Small intestine (tissue), 7 donors: ENCODE data around the gene AKT2. TPM values are rescaled to one million over a fixed set of nuclear protein-coding genes. Genes with fewer than 3 reads are reported as not detected.

Experiments
- DNase-seq, 2 donors: peaks; one replicate each; pipeline versions ENCODE4 v3.0.0 to v3.0.0-alpha.2; 2013
- FAIRE-seq: peaks from 2 replicates; lab custom pipeline; 2012; peaks lifted over from hg19 to GRCh38; lab: Jason Lieb, UNC
- H3K27ac ChIP-seq, 3 donors: one replicate each; pipeline ENCODE4 v1.5.1; 2013; ENCODE audit warnings: low read length in 2 of 3, mild to moderate bottlenecking in 2 of 3, control low read depth in 1 of 3, inconsistent platforms in 1 of 3, low read depth in 1 of 3, moderate library complexity in 1 of 3
- H3K27me3 ChIP-seq, 3 donors: one replicate each; pipeline ENCODE4 v1.6.1; 2013; ENCODE audit warnings: low read length in 3 of 3, inconsistent platforms in 1 of 3; ENCODE audit not compliant: control insufficient read depth in 3 of 3, insufficient read depth in 3 of 3
- H3K36me3 ChIP-seq, 3 donors: one replicate each; pipeline ENCODE4 v1.6.1; 2013; ENCODE audit warnings: low read length in 3 of 3, inconsistent platforms in 1 of 3, low read depth in 1 of 3, mild to moderate bottlenecking in 1 of 3, moderate library complexity in 1 of 3; ENCODE audit not compliant: control insufficient read depth in 3 of 3, insufficient read depth in 2 of 3
- H3K4me1 ChIP-seq, 3 donors: one replicate each; pipeline ENCODE4 v1.6.1; 2013; ENCODE audit warnings: low read length in 2 of 3, inconsistent platforms in 1 of 3, low read depth in 1 of 3, mild to moderate bottlenecking in 1 of 3, moderate library complexity in 1 of 3; ENCODE audit not compliant: control insufficient read depth in 3 of 3, insufficient read depth in 2 of 3
- H3K4me3 ChIP-seq, 3 donors: one replicate each; pipeline ENCODE4 v1.5.1; 2013; ENCODE audit warnings: low read length in 3 of 3, control low read depth in 1 of 3, inconsistent platforms in 1 of 3, low read depth in 1 of 3, mild to moderate bottlenecking in 1 of 3, moderate library complexity in 1 of 3
- H3K9me3 ChIP-seq, 2 donors: one replicate each; pipeline ENCODE4 v1.6.1; 2013; ENCODE audit warnings: low read depth in 1 of 2, low read length in 1 of 2; ENCODE audit not compliant: control insufficient read depth in 2 of 2, insufficient read depth in 1 of 2
- WGBS, 3 donors: extraction: QIAGEN DNeasy Blood & Tissue Kit; methylation state at CpG; one replicate each; pipeline ENCODE4 v1.1.7; 2013; 5-methylcytosine and 5-hydroxymethylcytosine counted together
- polyA plus RNA-seq, 4 donors: library from polyadenylated mRNA; stranded (reverse) in 3 of 4; unstranded in 1 of 4; fragments of 200-250 nt in 3 of 4; fragments of 120-200 nt in 1 of 4; gene quantifications; one replicate each; pipeline versions ENCODE4 v1.2.1 to v1.2.3, GENCODE V29; 2013
- donor health status: healthy with polysubstance abuse.
- donor health status: control.
- donor health status: control.
- donor health status: Bipolar disorder and iron deficiency.
- donor health status: healthy.

The AKT2 gene
- polyA plus RNA-seq, 4 donors = 19.2 to 97.2 (median 48.5) TPM

GRCh38 chr19:40261631-40262030 lies 23.5 kb downstream of the AKT2 start:
- no peaks in the 10 kb centered on the region for H3K27me3 ChIP-seq
- H3K27ac ChIP-seq = no peak overlapping the region
- FAIRE-seq = no peak
- peaks cover 6 to 53% (median 7%) of the 10 kb centered on the region in 3 donors for H3K36me3 ChIP-seq
- peaks cover 0 to 8% of the 10 kb centered on the region in 2 donors for H3K9me3 ChIP-seq
- no peak overlapping the region for H3K4me3 ChIP-seq
- WGBS, 3 donors = 83 to 89% (median 84%) methylated on average over 8 of the region's 8 CpGs
- DNase-seq = no peak
- peaks cover 0 to 1% (median 0%) of the 10 kb centered on the region in 3 donors for H3K4me1 ChIP-seq

DNA sequence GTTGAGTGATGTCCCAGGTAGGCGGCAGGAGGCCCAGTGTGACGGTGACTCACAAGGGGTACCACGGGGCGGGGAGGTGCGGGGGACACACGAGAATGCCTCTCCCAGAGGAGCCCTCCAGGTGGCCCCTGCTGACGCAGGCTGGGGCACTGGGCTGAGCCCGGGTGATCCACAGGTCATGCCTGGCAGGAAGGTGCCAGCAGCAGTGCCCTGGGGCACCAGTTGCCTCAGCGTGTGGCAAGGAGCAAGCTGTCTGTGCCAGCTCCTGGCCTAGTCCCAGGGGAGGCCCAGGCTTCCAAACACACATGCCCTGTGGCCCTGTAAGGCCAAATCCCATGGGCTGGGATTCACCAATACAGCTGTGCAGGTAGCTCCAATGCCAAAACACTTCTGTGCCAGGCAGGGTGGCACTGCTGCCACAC lies 28.0 kb downstream of the AKT2 start:
- peaks cover 9 to 41% (median 10%) of the 10 kb centered on the region in 3 donors for H3K36me3 ChIP-seq
- H3K9me3 ChIP-seq = no peaks in the 10 kb centered on the region
- no peak for FAIRE-seq
- no peaks in the 10 kb centered on the region for H3K27me3 ChIP-seq
- WGBS, 3 donors = 27 to 65% (median 42%) methylated on average over 7 to 9 of the region's 9 CpGs
- no peak overlapping the region for H3K4me3 ChIP-seq
- no peak for DNase-seq
- H3K27ac ChIP-seq = no peak overlapping the region
- H3K4me1 ChIP-seq = peaks cover 0 to 26% (median 7%) of the 10 kb centered on the region in 3 donors

DNA sequence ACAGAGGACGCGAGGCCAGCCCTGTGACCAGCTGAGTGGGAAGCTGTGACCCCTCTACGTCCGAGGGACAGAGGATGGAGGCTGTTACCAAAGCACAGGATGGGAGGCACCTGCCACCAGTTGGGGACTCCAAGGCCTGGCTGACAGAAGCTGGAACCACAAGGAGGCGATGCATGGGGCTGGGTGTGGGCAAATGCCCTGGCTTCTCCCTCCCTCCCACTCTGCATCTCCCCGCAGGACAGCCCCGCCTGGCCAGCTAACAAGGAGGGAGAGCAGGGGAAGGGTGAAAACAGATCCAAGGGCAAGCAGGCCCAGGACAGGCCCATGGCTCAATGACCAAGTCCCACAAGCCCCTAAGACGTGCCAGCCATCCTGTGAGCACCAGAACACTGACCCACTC lies 28.6 kb downstream of the AKT2 start:
- DNase-seq (no peak), FAIRE-seq (no peak)
- Histone ChIP-seq H3K4me1 (peaks cover 0 to 26% (median 7%) of the 10 kb centered on the region in 3 donors), H3K9me3 (no peaks in the 10 kb centered on the region), H3K27ac (no peak overlapping the region), H3K27me3 (no peaks in the 10 kb centered on the region), H3K4me3 (no peak overlapping the region), H3K36me3 (peaks cover 9 to 45% (median 15%) of the 10 kb centered on the region in 3 donors)
- 89 to 94% (median 91%) methylated on average over 6 to 8 of the region's 8 CpGs for WGBS, 3 donors

GRCh38 chr19:40255619-40256166 lies 29.5 kb downstream of the AKT2 start:
- FAIRE-seq = no peak
- Histone ChIP-seq H3K27me3 (no peaks in the 10 kb centered on the region), H3K27ac (no peak overlapping the region), H3K4me3 (no peak overlapping the region), H3K4me1 (peaks cover 0 to 26% (median 7%) of the 10 kb centered on the region in 3 donors), H3K36me3 (peaks cover 9 to 49% (median 17%) of the 10 kb centered on the region in 3 donors), H3K9me3 (no peaks in the 10 kb centered on the region)
- WGBS, 3 donors = 62 to 83% (median 69%) methylated on average over 3 of the region's 3 CpGs
- peak in 1 of 2 donors; percentile 20 for DNase-seq

DNA sequence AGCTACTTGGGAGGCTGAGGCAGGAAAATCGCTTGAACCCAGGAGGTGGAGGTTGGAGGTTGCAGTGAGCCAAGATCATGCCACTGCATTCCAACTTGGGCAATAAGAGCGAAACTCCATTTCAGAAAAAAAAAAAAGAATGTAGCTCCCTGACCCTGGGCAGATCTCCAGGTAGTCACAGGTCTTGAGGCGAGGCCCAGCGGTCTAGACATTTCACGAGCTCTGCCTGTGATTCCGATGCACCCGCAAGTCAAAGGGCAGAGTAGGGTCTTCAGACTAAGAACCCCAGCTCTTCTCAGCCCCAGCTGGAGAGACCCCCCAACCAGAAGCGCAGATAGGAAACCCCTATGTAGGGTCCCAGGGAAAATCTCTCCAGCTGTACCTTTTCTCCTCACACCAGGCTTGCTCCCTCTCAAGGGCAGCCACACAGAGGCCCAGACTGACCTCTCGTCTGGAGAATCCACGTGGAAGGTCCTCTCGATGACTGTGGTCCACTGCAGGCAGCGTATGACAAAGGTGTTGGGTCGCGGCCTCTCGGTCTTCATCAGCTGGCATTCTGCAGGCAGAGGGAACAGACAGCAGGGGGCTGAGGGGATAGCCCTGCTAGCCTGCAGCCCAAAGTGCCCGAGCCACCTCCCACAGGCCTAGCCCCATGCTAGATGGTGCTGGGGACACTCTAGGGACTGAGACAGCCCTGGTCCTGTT lies 30.3 kb downstream of the AKT2 start:
- WGBS, 3 donors = 59 to 83% (median 63%) methylated on average over 16 of the region's 16 CpGs
- Histone ChIP-seq H3K27me3 (no peaks in the 10 kb centered on the region), H3K36me3 (peaks cover 9 to 52% (median 18%) of the 10 kb centered on the region in 3 donors), H3K4me1 (peaks cover 0 to 26% (median 7%) of the 10 kb centered on the region in 3 donors), H3K4me3 (no peak overlapping the region), H3K9me3 (no peaks in the 10 kb centered on the region), H3K27ac (peak overlapping the region in 1 of 3 donors; percentile 36)
- FAIRE-seq (no peak), DNase-seq (peak; percentile 18 to 53)

GRCh38 chr19:40253611-40254092 lies 31.5 kb downstream of the AKT2 start:
- 18 to 47% (median 33%) methylated on average over 8 of the region's 8 CpGs for WGBS, 3 donors
- Histone ChIP-seq H3K36me3 (peaks cover 9 to 61% (median 18%) of the 10 kb centered on the region in 3 donors), H3K4me1 (peaks cover 0 to 26% (median 7%) of the 10 kb centered on the region in 3 donors), H3K4me3 (no peak overlapping the region), H3K27ac (no peak overlapping the region), H3K9me3 (no peaks in the 10 kb centered on the region), H3K27me3 (no peaks in the 10 kb centered on the region)
- DNase-seq = peak; percentile 31 to 48
- FAIRE-seq = no peak

GRCh38 chr19:40252395-40252794 lies 32.8 kb downstream of the AKT2 start:
- DNase-seq (no peak), FAIRE-seq (no peak)
- Histone ChIP-seq H3K9me3 (no peaks in the 10 kb centered on the region), H3K27me3 (no peaks in the 10 kb centered on the region), H3K36me3 (peaks cover 9 to 72% (median 18%) of the 10 kb centered on the region in 3 donors), H3K4me1 (peaks cover 0 to 26% (median 7%) of the 10 kb centered on the region in 3 donors), H3K27ac (no peak overlapping the region), H3K4me3 (no peak overlapping the region)
- 21 to 66% (median 47%) methylated on average over 7 of the region's 7 CpGs for WGBS, 3 donors

DNA sequence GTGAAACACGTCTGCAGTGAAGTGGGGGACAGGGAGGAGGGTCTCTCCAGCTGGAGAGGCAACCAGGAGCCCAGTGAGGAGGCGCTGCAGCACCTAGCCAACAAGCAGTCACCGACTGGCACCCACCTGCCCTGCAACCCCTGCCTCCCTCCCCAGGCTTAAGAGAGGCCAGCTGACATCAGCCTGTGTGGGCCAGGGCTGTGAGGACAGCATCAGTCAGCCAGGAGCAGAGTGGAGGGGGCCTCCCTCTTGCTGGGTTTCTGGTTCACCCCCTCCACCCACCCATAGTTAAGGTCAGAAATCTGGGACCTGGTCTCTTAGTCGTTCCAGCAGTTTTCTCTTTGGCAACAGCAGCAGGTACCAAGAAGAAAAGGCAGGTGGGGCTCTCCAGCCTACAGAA lies 33.2 kb downstream of the AKT2 start:
- H3K9me3 ChIP-seq = no peaks in the 10 kb centered on the region
- H3K27me3 ChIP-seq = no peaks in the 10 kb centered on the region
- no peak for FAIRE-seq
- no peak overlapping the region for H3K4me3 ChIP-seq
- peaks cover 9 to 72% (median 18%) of the 10 kb centered on the region in 3 donors for H3K36me3 ChIP-seq
- no peak overlapping the region for H3K27ac ChIP-seq
- 62 to 73% (median 63%) methylated on average over 4 of the region's 4 CpGs for WGBS, 3 donors
- peaks cover 0 to 26% (median 7%) of the 10 kb centered on the region in 3 donors for H3K4me1 ChIP-seq
- no peak for DNase-seq
